GM21786 (cell line): ENCODE results near the gene ZNF598.
A peak's percentile ranks its signal among the peaks of the same experiment; 100 is the strongest.
"Not testable (repeated sequence)": the region's sequence is repeated elsewhere in the genome, so short reads cannot be mapped to it uniquely, and the experiment has no call there.

Experiments
- ATAC-seq: cut with Tn5 transposase; IDR thresholded peaks from one replicate; pipeline ENCODE4 v1.9.1; 2021; ENCODE audit not compliant: unreplicated experiment

Gene ZNF598

GRCh38 chr16:1977875-1978268 is 31.7 kb downstream of the ZNF598 start:
- no peak for ATAC-seq

GRCh38 chr16:1976951-1977874 is 32.4 kb downstream of the ZNF598 start:
- ATAC-seq, result no peak

- no peak for ATAC-seq
Observed at GRCh38 chr16:1976216-1976520, 33.5 kb downstream of the ZNF598 start.

GRCh38 chr16:1975432-1976215 is 34.0 kb downstream of the ZNF598 start:
- no peak for ATAC-seq

- no peak for ATAC-seq
Observed at GRCh38 chr16:1974157-1975070, 35.2 kb downstream of the ZNF598 start.

- no peak for ATAC-seq
Observed at GRCh38 chr16:1973461-1974156, 36.0 kb downstream of the ZNF598 start.

- no peak for ATAC-seq
Observed at GRCh38 chr16:1972490-1972877, 37.1 kb downstream of the ZNF598 start.

GRCh38 chr16:1971796-1972489 is 37.7 kb downstream of the ZNF598 start, which contains the start of gene TBL3:
Gene TBL3, plus strand, starts transcription at chr16:1972053. Its CDS starts 112 bp downstream, at chr16:1972165.
- peak; percentile 81 for ATAC-seq

- no peak for ATAC-seq
Observed at GRCh38 chr16:1968146-1968953, 41.3 kb downstream of the ZNF598 start.

GRCh38 chr16:1966460-1966859 is 43.2 kb downstream of the ZNF598 start, which contains the start of gene RNF151:
Gene RNF151, plus strand, starts transcription at chr16:1966856. Its CDS starts 26 bp downstream, at chr16:1966882.
- ATAC-seq, result no peak

GRCh38 chr16:1965396-1966001 is 44.1 kb downstream of the ZNF598 start:
- ATAC-seq, result no peak

- peak; percentile 77 for ATAC-seq
Observed at GRCh38 chr16:1964506-1965395, 44.9 kb downstream of the ZNF598 start, which contains the start of gene RPS2. Gene RPS2, minus strand, starts transcription at chr16:1964826. Its CDS starts 201 bp downstream, at chr16:1964625.

- peak; percentile 16 for ATAC-seq
Observed at GRCh38 chr16:1963806-1964505, 45.7 kb downstream of the ZNF598 start.

- not testable (repeated sequence) for ATAC-seq
Observed at GRCh38 chr16:1962161-1963153, 47.2 kb downstream of the ZNF598 start.

- no peak for ATAC-seq
Observed at GRCh38 chr16:1961651-1962067, 48.0 kb downstream of the ZNF598 start.
